ENCODE measurements around the gene FNDC3B.

FNDC3B gene

DNA sequence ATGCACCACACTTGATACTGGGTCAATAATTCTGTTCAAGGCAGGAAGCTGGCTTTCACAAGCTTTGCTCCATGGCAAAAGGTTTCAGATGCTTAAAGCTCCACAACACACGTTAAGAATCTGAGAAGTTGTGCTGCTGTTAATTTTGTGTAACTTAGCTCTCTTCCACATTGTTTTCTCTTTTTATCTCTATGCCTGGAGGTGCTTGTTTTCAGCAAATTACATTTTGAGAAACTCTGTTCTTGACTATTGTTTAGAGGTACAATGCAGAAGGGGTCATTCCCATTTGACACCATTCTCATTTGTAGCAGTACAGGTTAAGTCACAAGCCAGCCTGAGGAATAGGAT, 156.0 kb downstream of the FNDC3B start:
- DNase-seq, result no peak

DNA sequence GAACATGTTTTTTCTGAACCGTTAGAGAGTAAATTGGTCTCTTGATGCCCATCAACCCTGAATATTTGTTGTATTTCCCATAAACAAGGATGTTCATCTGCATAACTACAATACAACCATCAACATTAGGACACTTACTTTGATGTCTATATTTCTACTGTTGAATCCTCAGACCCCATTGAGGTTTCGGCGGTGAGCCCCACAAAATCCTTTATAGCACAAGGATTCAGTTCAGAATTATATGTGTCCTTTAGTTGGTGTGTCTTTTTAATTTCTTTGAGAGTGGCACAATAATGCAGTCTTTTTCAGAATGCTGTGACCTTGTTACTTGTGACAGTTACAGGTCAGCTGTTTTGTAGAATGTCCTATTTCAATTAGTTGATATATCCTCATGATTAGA, 158.0 kb downstream of the FNDC3B start:
- DNase-seq, result no peak

DNA sequence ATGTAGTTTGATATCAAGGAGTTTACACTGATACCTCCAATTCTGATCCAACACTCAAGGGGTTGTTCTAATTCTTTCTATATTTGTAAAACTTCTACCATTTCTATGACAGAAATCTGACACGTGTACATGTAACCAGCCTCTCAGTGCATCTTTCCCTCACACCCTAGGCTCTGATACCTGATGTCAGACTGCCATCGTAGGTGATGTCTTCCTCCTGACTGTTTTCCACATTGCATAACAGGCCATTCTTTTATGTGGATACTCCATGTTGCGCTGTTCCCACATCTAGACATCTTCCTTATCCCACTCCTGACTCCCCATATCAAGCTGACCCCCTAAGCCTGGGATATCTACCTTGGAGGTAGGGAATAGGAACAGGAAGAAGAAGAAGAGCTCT, 159.1 kb downstream of the FNDC3B start:
- no peak for DNase-seq

DNA sequence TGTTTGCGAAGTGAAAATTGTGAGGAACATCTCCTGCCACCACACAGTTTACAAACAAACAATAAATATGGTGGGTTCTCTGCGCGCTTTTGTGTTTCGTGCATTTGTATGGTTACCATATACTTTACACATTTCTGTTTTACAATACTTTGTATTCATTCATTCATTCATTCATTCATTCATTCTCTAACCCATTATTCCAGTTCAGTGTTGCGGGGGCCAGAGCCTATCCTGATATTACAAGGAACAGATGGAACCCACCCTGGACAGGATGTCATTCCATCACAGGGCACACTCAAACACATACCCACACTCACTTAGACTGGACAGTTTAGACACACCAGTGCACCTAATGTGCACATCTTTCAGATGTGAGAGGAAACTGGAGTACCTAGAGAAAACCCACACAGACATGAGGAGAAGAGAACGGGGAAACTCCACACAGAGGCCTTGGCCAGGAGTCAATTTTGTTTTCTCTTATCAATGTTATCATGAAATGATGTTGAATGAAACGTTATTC, 160.5 kb downstream of the FNDC3B start:
- DNase-seq, result no peak

DNA sequence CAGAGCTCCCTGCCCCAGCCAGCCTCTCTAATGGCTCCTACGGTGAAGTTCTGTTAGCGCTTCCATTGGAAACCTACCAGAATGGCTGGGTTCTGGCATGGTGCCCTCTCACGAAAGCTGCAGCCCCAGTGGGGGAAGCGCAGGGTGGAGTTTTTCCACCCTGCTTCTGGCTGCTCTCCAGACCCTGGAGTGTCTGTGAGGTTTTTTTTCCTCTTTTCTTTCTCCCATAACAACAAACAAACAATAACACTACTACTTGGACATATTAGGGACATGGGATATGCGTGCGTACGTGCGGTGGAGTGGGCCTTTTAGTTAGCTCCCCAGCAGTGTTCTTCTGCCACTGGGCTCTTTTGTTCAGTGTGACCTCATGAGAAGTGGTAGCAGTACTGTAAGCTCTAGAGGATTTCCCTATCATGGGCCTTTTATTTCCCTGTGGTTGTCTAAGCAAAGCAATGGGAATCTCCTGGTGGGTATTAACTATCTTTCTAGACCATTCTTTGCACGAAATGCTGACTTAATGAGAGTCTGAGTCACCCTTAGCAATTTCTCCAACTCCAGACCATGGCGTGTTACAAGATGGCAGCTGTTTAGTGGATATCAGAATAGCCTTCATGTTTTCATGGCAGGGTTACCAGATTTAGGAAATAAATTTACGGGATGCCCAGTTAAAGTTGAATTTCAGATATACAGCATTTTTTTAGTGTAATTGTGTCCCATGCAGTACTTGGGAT, 161.9 kb downstream of the FNDC3B start:
- peak; percentile 71 for DNase-seq

DNA sequence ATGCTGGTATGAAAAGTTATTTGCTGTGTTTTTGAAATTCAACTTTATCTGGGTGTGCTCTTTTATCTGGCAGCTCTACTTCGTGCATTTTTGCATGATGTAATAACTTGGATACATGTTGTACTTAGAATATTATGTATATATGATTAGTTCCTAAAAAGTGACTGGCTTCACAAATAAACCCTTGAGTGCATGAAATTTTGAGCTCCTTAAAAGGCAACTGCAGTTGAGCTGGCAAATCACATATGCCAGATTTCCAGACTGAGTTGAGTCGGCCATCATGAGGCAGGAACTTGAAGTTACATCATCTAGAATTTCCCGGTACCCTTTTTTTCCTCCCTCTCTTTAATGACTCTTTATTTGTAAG, 162.5 kb downstream of the FNDC3B start:
- no peak for DNase-seq

DNA sequence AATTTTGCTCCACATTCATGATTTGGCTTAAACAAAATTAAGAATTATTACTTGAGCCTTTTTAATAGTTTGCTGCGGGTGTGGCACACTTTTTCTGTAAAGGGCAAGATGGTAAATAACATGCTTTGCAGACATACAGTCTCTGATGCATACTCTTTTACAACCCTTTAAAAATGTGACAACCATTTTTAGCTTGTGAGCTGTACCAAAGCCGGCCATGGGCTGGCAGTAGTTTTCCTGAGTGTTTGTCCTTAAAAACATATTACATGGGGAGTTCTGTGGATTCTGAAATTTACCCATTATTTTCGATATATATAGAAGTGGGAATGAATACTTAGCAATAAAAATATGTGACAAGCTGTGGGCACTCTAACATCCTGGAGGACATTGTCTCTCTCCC, 163.4 kb downstream of the FNDC3B start:
- DNase-seq, result no peak

DNA sequence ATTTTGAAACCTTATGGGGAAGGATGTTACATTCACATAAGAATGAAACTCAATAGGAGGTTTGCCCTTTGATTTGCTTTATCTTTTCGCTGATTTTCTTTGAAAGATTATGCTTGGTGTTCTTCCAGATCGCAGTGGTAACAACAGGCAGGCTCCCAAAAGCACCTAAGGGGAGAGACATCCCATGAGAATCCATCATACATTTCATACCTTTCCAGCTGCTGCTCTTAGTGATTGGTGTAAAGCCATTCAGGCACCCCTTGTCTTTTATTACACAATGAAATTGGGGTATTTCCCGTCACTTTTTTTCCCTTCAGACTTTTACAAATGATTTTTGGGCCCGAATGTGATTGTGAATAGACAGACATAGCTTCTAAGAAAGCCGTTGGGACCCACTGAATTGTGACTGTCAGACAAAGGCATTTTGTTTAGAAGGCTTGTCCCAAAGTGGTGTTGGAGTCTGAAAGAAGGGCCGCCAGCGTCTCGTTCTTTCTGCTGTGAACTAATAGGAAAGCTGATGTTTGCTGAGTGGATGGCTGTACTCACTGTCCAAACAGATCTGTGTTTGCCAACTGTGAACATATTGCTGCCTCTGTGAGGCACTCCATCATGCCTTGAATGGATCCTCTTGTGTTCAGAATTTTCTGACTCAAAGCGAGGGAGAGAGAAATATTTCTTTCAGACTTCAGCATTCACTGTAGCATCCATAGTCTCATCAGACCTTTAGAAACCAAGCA, 164.3 kb downstream of the FNDC3B start:
- DNase-seq, result no peak

DNA sequence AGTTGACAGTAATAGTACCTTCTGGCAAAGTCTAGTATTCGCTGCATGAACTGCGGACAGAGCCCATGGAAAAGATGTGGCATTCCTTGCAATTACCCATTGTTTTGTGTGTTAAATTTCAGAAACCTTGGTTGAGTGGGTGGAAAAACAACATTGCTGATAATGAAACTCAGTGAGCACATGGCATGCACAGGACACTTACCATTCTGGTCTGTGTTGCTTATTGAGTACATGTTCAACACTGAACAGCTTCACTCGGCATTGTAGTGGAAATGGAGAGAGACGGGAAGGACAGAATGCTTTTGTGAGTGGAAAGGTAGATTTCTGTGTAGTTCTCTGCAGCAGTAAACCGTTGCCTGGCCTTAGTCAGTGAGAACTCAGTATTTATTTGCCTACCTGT, 165.3 kb downstream of the FNDC3B start:
- no peak for DNase-seq

DNA sequence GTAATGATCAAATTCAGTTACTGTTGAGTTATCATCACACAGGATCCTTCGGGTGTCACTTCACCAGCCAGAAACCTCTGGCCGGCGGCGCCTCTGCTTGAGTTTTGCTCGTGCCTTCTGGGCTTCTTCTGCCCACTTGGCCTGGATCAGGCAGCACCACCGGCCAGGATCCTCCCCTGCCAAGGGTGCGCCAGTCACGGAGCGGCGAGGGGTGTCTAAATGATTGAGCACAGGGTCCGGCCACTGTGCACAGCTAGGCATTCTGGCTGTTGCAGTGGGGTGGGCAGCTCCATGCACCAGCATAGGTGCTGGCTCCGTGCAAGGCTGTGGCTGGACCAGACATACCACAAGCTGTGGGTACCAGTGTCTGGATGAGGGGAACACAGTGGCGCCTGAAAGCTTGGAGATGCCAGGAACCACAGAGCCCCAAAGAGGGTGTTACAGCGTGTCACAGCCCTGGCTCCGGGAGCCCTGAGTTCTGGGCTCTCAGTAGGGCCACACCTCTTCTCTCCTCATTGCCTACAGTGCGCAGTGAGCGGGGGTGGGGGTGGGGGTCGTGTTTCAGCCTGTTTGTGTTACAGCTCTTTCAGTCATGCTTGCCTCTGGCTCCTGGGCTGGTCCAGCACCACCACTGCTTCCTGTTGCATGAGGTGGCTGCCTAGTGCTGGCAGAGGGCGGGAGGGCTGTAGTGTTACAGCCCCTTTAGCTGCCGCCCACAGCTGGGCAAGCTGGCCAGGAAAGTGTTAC, 169.4 kb downstream of the FNDC3B start:
- DNase-seq, result no peak

DNA sequence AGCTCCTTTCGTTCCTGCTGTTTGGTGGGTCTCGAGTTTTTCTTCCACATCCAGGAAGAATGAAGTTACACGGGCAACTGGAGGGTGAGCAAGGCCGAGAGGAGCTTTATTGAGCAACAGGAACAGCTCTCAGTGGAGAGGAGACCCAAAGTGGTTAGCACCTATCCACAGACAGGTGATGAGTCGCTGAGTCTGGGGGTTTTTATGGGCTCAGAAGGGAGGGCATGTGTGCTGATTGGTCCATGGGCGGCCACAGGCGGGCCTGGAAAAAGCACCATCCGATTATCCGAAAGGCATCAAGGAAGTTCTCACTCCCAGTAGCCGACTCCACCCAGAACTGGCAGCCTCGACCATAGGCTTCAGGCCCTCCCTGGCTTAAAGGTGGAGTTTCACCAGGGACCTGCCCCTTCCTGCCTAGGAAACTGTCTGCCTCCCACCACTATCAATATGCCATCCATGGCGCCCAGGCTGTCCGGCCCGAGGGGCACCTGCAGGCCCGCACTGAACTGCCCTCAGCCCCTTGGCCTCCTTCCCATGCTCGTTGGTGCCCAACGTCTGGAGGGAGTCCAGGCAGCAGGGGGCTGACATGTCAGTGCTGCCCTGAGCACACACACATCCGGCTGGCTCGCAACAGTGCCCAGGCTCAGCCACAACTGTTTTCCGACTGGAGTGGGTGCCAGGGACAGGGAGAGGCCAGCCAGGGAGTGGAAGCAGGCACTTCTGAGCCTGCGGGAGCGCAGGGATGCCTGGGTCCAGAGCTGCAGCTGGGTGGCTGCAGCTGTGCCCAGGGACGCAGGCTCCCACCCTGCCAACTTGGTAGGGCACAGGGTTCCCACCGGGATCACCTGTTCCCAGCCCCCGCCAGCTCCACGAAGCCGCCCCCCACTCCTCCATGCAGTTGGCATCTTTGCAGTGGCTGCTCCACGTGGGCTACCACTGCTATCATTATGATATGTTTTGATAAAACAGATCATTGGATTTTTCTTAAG, 170.2 kb downstream of the FNDC3B start:
- no peak for DNase-seq

DNA sequence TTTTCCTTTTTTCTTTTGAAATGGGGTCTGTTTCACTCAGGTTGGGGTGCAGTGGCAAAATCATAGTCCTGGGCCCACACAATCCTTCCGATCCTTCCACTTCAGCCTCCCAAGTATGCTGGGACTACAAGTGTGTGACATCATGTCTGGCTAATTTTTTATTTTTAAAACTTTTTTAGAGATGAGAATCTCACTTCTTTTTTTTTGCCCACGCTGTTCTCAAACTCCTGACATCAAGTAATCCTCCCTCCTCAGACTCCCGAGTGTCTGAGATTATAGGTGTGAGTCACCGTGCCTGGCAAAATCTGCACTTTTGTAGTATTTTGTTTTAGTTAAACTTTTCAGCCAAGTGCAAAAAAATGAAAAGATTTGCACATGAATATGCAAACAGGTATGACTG, 171.0 kb downstream of the FNDC3B start:
- DNase-seq, result no peak

DNA sequence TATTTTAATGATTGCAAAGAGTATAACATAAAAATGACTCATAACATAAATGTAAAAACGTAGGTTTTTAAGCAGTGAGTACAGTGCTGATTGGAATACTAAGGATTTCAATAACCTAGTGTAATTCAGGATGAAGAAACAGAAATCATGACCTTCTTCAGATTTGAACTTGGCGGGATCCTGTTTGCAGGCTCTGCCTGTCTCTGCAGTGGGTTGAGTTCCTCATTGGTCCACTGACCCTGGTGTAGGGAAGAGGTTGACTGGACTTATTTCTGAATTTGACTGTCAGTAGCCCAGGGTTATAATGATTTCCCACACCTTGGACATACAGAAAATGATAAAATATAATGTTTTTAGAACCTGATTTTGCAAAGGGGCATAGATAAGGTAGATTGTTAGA, 171.7 kb downstream of the FNDC3B start:
- no peak for DNase-seq

DNA sequence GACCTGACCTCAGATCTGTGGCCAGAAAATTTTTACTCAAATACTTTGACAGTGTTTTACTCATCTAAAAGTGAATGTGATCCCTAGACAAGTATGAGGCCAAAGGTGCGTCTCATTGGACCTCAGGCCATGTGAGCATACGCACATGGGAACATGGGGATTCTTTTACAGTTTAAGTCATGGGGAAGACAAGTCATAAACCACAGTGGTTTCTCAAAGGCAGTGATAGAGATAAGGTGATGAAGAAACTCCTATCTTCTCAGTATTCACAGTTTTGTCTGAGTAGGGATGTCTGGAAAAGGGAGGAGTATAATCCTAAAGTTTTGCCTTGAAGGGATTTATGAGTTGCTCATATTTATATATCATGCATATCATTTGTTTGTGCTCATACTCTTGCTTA, 173.8 kb downstream of the FNDC3B start:
- no peak for DNase-seq

DNA sequence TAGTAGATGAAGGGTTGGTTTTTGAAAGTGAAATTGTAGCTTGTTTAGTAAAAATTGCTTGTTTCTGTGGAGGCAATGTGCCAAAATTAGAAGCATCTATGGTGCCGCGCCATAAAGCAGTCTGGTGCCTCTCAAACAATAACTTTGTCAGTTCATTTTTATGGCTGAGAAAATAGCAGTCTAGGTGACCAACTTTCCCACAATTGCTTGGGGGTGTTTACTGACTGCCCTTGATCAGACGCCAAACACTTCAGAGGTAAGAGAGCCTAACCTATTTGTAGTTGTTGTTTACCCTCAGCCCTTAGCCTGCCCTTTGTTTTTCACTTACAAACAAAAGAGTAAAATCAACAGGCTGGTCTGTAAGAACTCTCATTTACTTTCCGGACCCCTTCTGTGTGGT, 174.5 kb downstream of the FNDC3B start:
- DNase-seq, result no peak

DNA sequence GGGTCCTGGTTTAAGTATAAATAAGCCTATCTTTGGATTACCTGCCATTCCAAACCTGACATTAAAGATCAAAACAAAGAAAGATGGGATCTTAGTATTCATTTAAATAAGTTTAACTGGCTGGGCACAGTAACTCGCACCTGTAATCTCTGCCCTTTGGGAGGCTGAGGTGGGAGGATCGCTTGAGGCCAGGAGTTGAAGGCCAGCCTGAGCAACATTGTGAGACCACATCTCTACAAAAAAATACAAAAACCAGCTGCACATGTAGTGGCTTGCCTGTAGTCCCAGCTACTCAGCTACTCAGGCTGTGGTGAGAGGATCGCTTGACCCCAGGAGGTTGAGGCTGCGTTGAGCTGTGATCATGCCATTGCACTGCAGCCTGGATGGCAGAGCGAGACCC, 176.9 kb downstream of the FNDC3B start:
- no peak for DNase-seq

DNA sequence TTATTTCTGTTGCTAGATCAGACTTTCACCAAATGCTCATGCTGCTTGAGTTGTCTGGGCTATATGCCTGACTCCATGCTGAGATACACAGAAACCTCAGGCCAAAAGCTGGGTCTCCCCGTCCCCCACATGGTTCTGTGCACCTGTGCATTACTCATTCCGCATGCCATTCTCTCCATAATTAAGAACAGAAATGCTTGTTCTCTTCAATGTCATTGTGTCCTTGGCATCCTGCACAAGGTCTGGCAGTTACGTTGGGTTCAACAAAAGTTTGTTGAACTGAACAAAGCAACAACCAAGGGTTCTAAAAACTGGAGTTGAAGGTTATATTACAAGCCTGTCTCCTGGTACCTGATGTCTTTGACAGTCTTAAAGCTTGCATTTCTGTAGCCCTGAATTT, 177.5 kb downstream of the FNDC3B start:
- no peak for DNase-seq

DNA sequence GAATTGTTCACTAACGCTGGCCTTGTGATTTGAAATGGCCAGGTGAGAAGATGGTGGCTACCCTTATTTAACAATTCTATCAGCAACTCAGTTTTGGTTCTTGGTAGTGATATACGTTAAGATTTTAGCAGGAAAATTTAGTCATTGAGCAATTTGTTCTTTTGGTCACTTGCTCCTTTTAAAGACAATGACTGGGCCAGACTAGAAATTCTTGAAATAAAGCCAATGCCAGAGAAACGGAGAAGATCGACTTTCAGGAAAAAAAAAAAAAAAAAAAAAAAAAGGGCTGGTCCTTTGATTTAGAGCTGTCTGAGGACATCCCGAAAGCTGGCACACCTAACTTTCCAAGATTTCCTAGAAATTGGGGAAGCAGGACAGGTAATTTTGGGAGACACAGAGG, 178.5 kb downstream of the FNDC3B start:
- DNase-seq, result no peak

DNA sequence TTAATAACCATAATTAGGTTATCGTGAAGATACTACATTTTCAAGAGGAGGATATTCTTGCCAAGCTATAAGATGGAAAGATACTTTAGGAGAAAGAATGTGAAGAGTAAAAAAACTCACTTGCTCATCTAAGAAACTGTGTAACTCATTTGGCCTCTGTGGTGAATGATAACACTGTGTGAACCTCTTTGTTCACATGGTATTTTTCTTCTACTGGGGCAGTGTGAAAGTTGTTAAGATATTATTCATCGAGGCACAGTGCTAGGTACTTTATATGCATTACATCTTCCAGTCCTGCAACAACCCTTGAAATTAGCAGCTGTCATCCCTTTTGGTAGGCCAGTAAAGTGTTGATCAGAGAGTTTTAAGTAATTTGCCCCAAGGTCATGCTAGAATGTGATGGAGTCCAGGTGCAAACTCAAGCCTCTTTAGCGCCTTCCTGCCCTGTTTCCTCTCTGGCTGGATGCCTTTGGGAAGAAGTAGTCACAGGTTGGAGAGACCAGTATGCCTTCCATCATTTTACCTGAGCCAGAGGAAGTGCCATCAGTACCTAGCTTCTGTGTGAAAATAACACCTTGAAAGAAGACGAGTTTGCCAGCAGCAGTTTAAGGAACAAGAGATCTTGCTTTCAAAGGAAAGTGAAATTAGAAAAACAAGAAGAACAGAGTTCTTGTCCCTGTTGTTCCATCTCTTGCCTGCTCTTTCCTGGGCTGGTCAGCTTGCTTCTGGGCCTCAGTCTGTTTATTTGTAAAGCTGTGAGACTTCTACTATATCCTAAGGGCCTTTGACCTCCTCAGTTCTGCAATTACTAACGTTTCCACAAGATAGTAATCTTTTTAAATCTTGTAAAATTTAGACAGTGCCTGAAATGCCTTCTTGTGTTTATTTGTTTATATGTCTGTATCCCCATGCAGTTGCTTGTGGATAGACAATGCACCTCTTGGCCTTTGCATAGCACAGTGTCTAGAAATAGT, 179.3 kb downstream of the FNDC3B start:
- no peak for DNase-seq

DNA sequence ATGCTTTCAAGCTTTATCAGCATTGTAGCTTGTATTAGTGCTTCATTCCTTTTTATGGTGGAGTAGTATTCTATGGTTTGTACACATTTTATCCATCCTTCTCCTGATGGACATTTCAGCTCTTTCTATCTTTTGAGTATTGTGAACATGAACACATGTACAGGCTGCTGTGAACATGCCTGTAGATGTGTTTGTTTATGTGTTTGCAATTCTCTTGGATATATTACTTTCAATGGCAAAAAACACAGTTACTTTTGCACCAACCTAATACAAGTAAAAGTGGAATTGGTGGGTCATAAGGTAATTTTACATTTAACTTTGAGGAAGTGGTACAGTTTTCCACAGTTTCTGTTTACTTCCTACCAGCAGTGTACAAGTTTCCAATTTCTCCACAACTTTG, 180.4 kb downstream of the FNDC3B start:
- no peak for DNase-seq

DNA sequence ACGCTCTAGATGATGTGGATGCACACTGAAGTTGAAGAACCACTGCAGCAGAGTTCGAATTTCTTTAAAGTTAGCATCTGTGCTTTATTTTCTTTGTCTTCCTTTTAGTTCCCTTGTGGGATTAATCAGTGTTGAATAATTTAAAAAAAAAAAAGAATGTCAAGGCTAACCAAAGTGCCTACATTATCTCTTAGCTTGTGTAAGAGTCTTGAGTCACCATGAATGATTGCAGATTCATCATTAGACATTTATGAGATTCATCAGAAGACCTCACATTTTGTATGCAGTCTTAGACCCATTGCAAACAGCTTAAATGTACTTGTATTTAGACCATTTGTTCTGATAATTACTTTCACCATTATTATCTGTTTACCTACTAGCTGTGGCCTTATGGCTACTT, 182.2 kb downstream of the FNDC3B start:
- no peak for DNase-seq

Measured in hematopoietic multipotent progenitor cell treated with erythropoietin and hydrocortisone succinate and interleukin-3 and kit ligand, for 4 days (in vitro differentiated cells).